Measurements from ENCODE around the gene EVC.
"Not testable (repeated sequence)": the region's sequence is repeated elsewhere in the genome, so short reads cannot be mapped to it uniquely, and the experiment has no call there.

The EVC gene

DNA sequence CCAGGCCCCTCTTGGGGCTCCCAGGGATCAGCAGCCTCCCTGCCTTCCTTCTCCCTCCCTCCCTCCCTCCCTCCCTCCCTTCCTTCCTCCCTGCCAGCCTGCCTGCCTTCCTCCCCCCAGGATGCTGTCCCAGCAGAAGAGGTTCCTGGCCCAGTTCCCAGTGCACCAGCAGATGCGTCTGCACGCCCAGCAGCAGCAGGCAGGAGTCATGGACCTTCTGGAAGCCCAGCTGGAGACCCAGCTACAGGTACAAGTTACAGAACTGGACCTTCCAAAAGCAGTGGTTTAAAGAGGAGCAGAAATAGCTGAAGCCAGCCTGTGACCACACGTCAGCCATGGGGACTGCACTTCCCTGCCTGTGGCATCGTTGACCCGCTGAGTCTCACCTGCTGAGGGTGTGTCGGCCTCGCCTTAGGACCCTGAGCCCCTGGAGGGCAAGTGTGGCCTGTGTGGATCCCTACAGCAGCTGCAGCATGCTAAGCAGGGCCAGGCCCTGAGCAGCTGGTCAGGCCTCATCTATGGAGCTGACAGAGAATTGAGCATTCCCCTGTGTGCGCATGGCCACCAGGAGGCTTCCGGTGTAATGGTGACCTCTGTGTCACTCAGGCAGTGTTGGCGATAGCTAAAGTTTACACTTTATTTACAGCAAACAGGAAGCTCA lies 97.2 kb downstream of the EVC start:
- TF ChIP-seq CTCF (IDR thresholded peaks at IDR 0.05; ENCODE audit: low read depth, low read length): peak; percentile 48

GRCh38 chr4:5809216-5809776 lies 98.3 kb downstream of the EVC start:
- Histone ChIP-seq H3K4me3 (ENCODE audit: low read depth, low read length) (no peak overlapping the region), H3K9me3 (no peaks in the 10 kb centered on the region), H3K36me3 (no peaks in the 10 kb centered on the region; the same call in 1 of the 2 replicates), H3K4me1 (peaks cover 7% of the 10 kb centered on the region), H3K27me3 (no peaks in the 10 kb centered on the region)
- no peak for TF ChIP-seq CTCF (IDR thresholded peaks at IDR 0.05; ENCODE audit: low read depth, low read length)
- DNase-seq: no peak

More for the DNA sequence above, 97.2 kb downstream of the EVC start:
- H3K4me3 ChIP-seq (ENCODE audit: low read depth, low read length): no peak overlapping the region
- peaks cover 7% of the 10 kb centered on the region for H3K4me1 ChIP-seq
- H3K27me3 ChIP-seq: no peaks in the 10 kb centered on the region
- H3K36me3 ChIP-seq: no peaks in the 10 kb centered on the region; the same call in 1 of the 2 replicates
- no peaks in the 10 kb centered on the region for H3K9me3 ChIP-seq
- peak; percentile 73 for DNase-seq

DNA sequence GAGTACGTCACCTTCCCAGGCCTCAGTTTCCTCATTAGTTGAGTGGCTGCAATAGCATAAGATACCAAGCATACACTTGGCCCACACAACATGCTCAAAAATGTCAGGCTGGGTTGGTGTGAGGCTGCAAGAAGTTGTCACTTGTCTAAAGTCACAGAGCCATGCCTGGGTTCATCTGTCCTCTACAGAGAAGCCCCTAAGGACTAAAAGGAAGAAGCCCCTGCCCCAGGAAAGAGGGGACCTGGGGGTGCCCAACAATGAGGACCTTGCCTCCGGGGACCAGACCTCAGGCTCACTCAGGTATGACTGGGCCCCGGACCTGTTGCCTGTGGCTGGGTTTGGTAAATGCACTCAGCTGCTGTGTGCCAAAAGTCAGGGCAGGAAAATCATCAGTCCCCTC lies 99.2 kb downstream of the EVC start:
- DNase-seq: no peak
- H3K36me3 ChIP-seq: no peaks in the 10 kb centered on the region; the same call in 1 of the 2 replicates
- no peaks in the 10 kb centered on the region for H3K27me3 ChIP-seq
- no peak for TF ChIP-seq CTCF (IDR thresholded peaks at IDR 0.05; ENCODE audit: low read depth, low read length)
- no peaks in the 10 kb centered on the region for H3K9me3 ChIP-seq
- H3K4me3 ChIP-seq (ENCODE audit: low read depth, low read length): no peak overlapping the region
- H3K4me1 ChIP-seq: peaks cover 7% of the 10 kb centered on the region

- no peak for DNase-seq
- no peaks in the 10 kb centered on the region for H3K27me3 ChIP-seq
- peaks cover 7% of the 10 kb centered on the region for H3K4me1 ChIP-seq
- H3K9me3 ChIP-seq: no peaks in the 10 kb centered on the region
- H3K36me3 ChIP-seq: no peaks in the 10 kb centered on the region; the same call in 1 of the 2 replicates
- TF ChIP-seq CTCF (IDR thresholded peaks at IDR 0.05; ENCODE audit: low read depth, low read length): no peak
- H3K4me3 ChIP-seq (ENCODE audit: low read depth, low read length): no peak overlapping the region
Measured at GRCh38 chr4:5810770-5811430, 99.9 kb downstream of the EVC start.

DNA sequence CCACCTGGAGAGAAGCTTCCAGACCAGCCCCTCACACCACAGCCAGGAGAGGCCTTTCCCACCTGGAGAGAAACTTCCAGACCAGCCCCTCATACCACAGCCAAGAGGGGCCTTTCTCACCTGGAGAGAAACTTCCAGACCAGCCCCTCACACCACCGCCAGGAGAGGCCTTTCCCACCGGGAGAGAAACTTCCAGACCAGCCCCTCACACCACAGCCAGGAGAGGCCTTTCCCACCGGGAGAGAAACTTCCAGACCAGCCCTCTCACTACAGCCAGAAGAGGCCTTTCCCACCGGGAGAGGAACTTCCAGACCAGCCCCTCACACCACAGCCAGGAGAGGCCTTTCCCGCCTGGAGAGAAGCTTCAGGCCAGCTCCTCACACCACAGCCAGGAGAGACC lies 101.1 kb downstream of the EVC start:
- not testable (repeated sequence) for H3K36me3 ChIP-seq; H3K4me3 ChIP-seq (ENCODE audit: low read depth, low read length); H3K4me1 ChIP-seq; H3K9me3 ChIP-seq; DNase-seq; H3K27me3 ChIP-seq

DNA sequence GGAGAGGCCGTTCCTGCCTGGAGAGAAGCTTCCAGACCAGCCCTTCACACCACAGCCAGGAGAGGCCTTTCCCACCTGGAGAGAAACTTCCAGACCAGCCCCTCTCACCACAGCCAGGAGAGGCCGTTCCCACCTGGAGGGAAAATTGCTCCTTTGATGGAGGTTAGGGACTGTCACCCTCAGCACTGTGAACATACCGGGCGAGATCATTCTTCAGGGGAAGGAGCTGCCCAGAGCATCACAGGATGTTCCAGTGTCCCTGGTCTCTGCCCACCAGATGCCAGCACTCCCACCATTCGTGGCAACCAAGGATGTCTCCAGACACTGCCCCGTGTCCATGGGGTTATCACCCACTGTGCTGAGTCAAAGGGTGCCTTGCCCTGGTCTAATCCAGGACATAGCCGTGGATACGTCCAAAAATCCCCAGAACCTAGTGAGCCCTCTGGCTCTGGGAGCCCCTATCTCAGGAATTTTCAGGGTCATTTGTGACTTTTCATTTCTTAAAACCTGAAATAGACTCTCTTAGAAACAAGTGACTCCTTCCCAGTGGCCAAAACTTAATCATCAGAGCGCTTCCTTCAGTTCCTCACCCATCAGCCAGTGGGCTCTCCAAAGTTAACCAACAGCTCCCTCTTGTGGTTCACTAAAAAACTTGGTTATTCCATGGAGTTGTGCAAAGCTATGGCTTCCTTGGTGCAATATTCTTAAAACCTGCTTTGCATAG lies 101.7 kb downstream of the EVC start:
- peaks cover 3% of the 10 kb centered on the region; the same call in 1 of the 2 replicates for H3K36me3 ChIP-seq
- H3K27me3 ChIP-seq: no peaks in the 10 kb centered on the region
- peaks cover 7% of the 10 kb centered on the region for H3K4me1 ChIP-seq
- peak; percentile 91 for TF ChIP-seq CTCF (IDR thresholded peaks at IDR 0.05; ENCODE audit: low read depth, low read length)
- DNase-seq: peak; percentile 56
- H3K4me3 ChIP-seq (ENCODE audit: low read depth, low read length): no peak overlapping the region
- no peaks in the 10 kb centered on the region for H3K9me3 ChIP-seq
